Spleen (tissue), 7 donors: ENCODE measurements around the gene MEIS2.

ENCODE experiments used
- CTCF ChIP-seq, 11 experiments: fragments of 200-600 bp in 7 of 11; fragments of 450-650 bp in 4 of 11; sonication (generic) in 4 of 11; IDR thresholded peaks in 8 of 11; conservative IDR thresholded peaks in 3 of 11; 1 replicate in 7 of 11; 2 replicates in 4 of 11; pipeline versions ENCODE4 v1.4.0 to v1.8.0; 2016 to 2021; ENCODE audit warnings: antibody characterized with exemption in 11 of 11, inconsistent platforms in 4 of 11, mild to moderate bottlenecking in 1 of 11
- POLR2AphosphoS5 ChIP-seq, 3 donors: sonication (generic); formaldehyde crosslinking; IDR thresholded peaks; one replicate each; pipeline ENCODE4 v1.5.1; 2017; ENCODE audit warnings: antibody characterized with exemption in 3 of 3
- donor health status: DM: no; HTN: no; CAD: no; lungs with moderate emphysema.
- donor health status: DM: no; HTN: no; CAD: no.
- donor health status: DM: no; HTN: no; CAD: no.

DNA sequence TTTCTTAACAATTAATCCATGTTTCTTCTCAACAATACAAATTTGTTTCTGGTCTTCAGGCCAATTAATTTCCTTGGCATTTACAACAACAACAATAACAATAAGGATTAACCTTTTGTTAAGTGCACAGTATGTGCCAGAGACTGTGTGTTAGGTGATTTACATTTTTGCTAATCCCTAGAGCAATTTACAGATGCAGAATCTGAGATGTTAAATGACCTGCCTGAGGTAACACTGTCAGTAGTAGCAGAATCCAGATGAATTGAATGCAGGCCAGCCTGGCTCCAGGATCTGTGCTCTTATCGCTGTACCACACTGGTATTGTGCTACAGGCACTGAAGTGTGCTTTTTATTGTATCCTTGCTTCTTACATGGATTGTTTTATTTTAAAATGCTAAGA is 122.2 kb downstream of the MEIS2 start:
- TF ChIP-seq CTCF (IDR thresholded peaks at IDR 0.05 in 8 of 11, conservative IDR thresholded peaks at IDR 0.05 in 3 of 11), result no peak
- TF ChIP-seq POLR2AphosphoS5 (IDR thresholded peaks at IDR 0.05), result no peak
